Liver (tissue), 3 donors: ENCODE measurements around the gene MEI4.

Experiments used
- GABPA ChIP-seq, 2 donors: IDR thresholded peaks in 1 of 2; conservative IDR thresholded peaks in 1 of 2; 2 replicates each; pipeline ENCODE4 v1.6.1; 2016; ENCODE audit warnings: antibody characterized with exemption in 2 of 2, mild to moderate bottlenecking in 1 of 2, moderate library complexity in 1 of 2
- HNF4G ChIP-seq: IDR thresholded peaks from 2 replicates; pipeline ENCODE4 v1.6.1; 2016; ENCODE audit warnings: antibody characterized with exemption
- TAF1 ChIP-seq: conservative IDR thresholded peaks from 2 replicates; pipeline ENCODE4 v1.6.1; 2016; ENCODE audit warnings: antibody characterized with exemption, mild to moderate bottlenecking
- YY1 ChIP-seq: IDR thresholded peaks from 2 replicates; pipeline ENCODE4 v1.6.1; 2016; ENCODE audit warnings: antibody characterized with exemption, mild to moderate bottlenecking
- TF ChIP-seq, protein P1 (sequence below): fragments of 150-350 bp; IDR thresholded peaks from 2 replicates; pipeline ENCODE4 v1.5.1; 2017; ENCODE audit warnings: improper control_type of control experiment, low read depth, low read length; ENCODE audit not compliant: missing input control
- TF ChIP-seq, protein P2 (sequence below): IDR thresholded peaks from 2 replicates; pipeline ENCODE4 v1.6.1; 2016; ENCODE audit warnings: antibody characterized with exemption
- donor health status: healthy.
- donor health status: healthy.

DNA sequence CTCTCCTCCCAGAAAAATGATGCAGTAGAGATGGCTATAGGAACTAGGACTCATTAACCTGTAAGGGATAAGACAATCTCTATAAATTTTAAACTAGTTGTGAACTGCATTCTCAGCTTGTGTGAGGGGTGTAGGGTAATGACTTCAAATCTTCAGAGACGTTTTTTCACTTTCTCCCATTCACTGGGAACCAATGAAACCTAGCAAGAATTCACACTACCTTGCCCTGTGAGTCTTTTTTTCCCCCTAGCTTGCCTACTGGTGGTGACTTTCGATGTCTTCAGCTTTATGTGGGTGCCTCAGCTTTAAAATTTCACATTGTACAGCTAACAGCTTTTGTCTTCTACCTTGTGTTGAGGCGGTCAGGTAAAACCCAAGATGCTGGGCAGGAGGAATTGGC, 192.0 kb downstream of the MEI4 start:
- TF ChIP-seq, protein P1, sequence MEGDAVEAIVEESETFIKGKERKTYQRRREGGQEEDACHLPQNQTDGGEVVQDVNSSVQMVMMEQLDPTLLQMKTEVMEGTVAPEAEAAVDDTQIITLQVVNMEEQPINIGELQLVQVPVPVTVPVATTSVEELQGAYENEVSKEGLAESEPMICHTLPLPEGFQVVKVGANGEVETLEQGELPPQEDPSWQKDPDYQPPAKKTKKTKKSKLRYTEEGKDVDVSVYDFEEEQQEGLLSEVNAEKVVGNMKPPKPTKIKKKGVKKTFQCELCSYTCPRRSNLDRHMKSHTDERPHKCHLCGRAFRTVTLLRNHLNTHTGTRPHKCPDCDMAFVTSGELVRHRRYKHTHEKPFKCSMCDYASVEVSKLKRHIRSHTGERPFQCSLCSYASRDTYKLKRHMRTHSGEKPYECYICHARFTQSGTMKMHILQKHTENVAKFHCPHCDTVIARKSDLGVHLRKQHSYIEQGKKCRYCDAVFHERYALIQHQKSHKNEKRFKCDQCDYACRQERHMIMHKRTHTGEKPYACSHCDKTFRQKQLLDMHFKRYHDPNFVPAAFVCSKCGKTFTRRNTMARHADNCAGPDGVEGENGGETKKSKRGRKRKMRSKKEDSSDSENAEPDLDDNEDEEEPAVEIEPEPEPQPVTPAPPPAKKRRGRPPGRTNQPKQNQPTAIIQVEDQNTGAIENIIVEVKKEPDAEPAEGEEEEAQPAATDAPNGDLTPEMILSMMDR, result no peak
- no peak for TF ChIP-seq GABPA (IDR thresholded peaks at IDR 0.05 in 1 of 2, conservative IDR thresholded peaks at IDR 0.05 in 1 of 2)
- TF ChIP-seq, protein P2, sequence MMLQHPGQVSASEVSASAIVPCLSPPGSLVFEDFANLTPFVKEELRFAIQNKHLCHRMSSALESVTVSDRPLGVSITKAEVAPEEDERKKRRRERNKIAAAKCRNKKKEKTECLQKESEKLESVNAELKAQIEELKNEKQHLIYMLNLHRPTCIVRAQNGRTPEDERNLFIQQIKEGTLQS, result no peak
- no peak for TF ChIP-seq TAF1
- TF ChIP-seq HNF4G, result no peak
- no peak for TF ChIP-seq YY1
